HG03066 (cell line): ENCODE measurements around the gene LPAR2.
"Not testable (repeated sequence)": the region's sequence is repeated elsewhere in the genome, so short reads cannot be mapped to it uniquely, and the experiment has no call there.

ENCODE experiments used
- ATAC-seq: cut with Tn5 transposase; IDR thresholded peaks from one replicate; pipeline ENCODE4 v1.9.1; 2021; ENCODE audit warnings: low read depth; ENCODE audit not compliant: unreplicated experiment

The LPAR2 gene

DNA sequence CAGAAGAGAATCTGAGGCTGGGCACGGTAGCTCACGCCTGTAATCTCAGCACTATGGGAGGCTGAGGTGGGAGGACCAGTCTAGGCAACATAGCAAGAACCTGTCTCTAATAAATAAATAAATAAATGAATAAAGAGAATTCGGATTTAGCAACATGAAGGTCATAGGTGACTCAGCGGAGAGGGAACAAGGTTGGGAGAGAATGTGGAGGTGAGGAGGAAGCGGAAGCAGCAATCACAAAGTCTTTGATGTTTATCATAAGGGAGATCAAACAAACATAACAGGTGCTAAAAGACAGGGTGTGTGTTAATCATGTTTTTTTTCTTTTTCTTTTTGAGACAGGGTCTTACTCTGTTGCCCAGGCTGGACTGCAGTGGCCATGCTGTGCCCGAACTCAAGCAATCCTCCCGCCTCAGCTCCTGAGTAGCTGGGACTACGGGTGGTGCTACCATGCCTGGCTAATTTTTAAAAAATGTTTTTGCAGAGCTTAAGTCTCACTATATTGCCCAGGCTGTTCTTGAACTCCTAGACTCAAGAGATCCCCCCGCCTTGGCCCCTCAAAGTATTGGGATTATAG, 25.8 kb downstream of the LPAR2 start:
- ATAC-seq: no peak

DNA sequence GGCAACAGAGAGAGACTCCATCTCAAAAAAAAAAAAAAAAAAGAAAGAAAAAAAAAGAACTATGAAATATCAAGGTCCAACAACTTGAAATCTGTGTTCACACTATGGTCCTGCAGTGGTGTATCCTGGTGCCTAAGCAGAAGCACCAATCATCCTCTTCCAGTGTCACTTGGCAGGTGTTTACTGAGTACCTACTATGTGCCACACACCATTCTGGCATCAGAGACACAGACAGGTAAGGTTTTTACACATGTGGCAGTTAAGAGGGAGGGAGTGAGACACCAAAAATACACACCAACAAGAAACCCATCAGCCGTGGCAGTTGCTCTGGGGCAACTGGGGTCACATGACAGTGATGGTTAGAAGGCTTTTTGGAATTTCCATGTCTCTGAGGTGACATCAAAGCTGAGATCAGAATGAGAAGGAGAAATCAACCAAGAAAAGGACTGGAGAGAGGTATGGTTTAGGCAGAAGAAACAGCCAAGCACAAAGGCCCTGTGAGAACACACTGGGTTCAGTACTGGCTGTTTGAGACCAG, 27.2 kb downstream of the LPAR2 start:
- ATAC-seq: no peak

DNA sequence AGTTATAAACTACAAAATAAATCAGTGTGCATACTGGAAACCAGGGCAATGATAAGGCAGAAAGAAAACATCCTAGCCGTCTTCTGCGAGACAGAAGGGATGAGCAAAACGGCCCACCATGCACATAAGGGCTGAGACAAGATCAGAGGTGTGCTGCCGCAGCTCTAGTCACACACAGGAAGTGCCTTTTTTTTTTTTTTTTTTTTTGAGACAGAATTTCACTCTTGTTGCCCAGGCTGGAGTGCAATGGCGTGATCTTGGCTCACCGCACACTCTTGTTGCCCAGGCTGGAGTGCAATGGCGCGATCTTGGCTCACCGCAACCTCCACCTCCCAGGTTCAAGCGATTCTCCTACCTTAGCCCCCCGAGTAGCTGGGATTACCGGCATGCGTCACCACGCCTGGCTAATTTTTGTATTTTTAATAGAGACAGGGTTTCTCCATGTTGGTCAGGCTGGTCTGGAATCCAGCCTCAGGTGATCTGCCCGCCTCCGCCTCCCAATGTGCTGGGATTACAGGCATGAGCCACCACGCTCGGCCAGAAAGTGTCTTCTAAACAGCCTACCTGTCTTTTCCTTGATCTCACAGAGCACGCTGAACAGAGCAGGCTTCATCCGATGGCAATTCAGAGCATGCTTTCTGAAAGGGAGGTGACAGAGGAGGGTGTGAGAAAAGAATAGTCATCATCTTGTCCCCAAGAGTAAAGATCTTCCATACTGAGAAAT, 29.1 kb downstream of the LPAR2 start:
- not testable (repeated sequence) for ATAC-seq

DNA sequence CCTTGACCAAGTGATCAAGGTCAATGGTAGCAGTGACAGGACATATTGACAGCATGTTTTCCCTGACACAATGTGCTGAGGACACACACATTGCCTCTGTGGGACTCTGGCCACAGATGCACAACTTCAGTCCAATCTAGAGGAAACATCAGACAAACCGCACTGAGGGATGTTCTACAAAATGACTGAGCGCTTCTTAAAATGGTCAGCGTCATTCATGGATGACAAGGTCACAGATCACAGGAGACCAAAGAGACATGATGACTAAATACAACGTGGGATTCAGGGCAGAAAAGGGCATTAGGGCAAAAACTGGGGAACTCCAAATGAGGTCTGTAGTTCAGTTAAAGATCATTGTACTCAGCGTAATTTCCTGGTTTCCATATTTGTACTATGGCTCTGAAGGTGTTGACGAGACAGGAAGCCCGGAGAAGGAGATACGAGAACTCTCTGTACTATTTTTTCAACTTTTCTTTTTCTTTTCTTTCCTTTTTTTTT, 30.2 kb downstream of the LPAR2 start:
- peak; percentile 67 for ATAC-seq

DNA sequence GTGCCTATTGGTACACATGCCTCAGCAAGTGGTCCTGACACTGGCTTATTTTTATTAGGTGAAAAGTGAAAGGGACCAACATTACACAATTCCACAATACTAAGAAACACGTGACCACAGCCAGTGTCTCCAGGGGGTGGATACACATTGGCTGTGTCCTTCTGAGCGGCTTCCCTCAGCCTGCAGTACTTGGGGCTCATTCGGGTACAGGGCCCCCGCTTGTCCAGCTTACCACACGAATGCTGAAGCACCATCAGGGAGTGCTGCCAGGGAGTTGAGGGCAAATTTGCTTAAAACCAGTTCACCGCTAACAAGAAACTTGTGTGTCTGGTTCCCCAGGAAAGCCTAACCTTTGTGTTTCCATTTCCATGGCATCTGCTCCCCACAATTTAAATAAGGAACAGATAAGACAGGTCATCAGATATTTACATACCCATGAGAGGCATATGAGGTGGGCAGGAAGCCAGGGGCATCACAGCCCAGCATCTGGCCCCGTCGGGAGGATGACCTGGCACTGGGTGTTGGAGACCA, 32.8 kb downstream of the LPAR2 start:
- no peak for ATAC-seq

DNA sequence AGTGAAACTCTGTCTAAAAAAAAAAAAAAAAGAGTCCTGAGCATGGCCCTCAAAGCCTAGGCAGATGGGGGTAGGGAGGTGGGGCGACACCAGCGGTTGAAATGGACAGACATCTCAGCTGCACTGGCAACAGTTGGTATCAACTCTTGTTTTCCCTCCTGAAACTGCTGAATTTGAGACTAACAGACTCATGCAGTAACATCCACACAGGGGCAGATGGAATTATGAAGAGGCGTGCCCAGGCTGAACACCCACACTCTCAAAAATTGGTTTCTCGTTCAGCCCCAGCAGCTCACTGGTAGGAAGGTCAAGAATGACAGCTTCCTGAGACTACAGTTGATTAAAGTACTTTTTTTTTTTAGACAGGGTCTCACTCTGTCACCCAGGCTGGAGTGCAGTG, 33.6 kb downstream of the LPAR2 start:
- ATAC-seq: no peak

DNA sequence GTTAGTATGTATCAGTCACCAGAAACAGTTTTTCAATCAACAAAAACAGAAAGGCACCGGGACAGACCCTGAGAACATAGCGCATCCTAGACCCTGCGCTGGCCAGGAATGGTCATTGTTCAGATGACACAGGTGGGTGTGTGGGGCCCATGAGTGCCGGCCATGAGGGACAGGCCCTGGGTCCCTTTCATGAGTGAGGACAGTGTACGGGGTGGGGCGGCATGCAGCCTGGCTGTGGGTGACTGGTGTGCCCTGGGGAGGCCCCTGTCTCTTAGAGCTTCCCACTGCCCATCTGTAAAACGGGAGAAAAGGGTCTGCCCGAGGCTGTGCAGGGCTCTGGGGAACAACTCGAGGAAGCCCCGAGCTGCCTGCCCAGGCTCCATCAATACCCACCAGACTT, 35.3 kb downstream of the LPAR2 start:
- no peak for ATAC-seq

DNA sequence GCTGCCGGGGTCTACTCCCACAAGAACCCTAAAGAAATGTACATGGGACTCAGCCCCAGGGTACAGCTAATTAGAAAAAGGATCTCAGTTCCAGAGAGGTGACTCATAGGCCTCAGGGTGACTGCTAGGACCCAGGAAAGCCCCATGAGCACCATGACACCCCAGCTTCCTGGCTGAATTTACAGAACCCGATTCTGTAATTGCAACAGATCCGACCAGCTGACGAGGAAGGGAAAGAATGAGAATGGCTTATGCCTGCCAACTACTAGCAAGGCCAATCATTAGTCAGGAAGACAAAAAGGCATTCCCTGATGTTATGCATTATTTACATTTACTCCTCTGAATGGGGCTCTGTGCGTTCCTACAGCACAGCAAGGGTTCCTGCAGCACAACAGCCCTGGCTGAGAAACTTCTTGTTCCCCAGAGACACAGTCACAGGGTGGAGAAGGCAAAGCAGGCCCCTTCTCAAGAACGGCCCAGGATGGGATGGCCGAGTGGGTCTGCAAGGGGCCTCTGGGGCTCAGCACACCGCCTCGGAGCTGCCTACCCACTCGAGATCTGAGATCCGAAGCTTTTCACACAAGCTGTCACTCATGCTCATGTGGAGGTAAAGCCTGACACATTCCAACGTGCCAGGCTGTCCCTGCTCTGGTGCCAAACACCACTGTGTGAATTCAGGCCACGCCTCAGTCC, 36.7 kb downstream of the LPAR2 start:
- ATAC-seq: no peak

DNA sequence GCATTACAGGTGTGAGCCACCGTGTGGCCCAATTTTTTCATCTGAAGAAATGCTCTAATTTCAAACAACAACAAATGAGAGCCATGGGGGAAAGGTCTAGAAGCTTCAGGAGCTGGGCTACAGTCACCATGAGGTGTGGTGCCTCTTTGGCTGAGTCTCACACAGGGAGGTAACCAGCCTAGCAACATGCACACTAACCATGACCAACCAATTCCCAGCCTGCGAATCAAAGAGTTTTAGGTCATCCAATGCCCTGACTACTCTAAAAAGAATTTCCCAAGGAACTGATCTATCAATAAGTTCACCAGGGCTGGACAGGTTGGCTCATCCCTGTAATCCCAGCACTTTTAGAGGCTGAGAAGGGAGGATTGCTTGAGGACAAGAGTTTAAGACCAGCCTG, 39.5 kb downstream of the LPAR2 start:
- ATAC-seq: no peak

DNA sequence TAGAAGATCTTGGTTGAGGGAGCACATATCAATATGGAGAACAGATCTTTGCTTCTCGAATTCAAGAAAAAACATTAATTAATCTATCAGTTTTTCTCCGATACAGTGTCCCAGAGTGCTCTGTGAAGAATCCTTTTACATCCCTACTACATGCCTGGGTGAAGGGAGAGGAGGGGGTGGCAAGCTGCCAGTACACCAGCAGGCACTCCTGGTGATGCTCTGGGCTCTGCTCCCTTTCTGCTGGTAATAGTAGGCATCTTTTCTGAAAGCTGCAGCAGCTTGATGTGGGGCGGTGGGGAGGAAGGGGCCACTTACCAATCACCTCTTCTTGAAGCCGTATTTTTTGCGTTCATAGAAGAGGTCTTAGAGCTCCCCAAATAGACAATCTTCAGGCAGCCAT, 40.2 kb downstream of the LPAR2 start:
- ATAC-seq: no peak

DNA sequence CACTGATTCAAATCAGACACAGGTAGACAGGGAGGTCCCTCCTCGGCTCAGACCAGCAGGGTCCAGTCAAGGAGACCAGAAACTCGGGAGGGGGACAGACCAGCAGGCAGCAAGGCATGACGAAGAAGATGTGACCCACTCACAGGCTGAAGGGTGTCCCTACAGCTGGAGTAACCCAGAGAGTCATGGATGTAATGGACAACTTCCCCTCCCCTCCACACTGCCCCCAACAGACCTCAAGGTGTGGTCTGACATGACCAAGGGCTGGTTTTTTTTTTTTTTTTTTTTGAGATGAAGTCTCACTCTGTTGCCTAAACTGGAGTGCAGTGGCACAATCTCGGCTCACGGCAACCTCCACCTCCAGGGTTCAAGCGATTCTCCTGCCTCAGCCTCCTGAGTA, 43.7 kb downstream of the LPAR2 start:
- no peak for ATAC-seq

DNA sequence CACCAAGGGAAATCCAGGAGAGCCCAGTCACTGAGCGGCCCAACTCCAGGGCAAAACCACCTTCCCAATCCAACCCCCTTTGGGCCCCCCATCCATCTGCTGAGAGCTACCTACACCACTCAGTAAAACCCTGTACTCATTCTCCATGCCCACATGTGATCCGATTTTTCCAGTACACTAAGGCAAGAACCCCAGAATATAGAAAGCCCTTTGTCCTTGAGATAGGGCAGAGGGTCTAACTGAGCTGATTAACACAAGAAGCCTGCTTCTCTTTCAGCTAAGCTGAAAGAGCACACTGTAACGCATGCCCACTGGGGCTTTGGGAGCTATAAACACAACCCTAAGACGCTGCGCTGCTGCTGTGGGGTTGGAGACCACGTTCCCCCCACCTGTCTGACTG, 45.5 kb downstream of the LPAR2 start:
- no peak for ATAC-seq

DNA sequence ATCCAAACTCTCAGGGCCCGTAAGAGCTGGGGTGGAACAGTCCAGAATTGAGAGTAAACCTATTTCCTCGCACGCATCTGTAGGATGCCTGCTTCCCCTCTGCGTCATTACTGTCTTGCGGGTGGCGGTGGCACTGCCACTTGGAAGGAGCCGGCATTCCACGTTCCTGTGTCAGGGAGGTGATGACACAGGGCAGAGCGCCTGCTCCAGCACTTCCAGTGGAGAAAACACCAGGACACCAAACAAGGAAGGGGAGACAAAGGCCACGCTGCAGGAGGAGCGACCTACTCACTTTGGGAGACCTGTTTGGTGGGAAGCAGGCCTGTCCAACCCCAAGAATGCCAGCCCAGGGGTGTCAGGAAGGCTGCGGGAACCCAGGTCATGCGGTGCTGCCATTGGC, 46.6 kb downstream of the LPAR2 start:
- no peak for ATAC-seq

DNA sequence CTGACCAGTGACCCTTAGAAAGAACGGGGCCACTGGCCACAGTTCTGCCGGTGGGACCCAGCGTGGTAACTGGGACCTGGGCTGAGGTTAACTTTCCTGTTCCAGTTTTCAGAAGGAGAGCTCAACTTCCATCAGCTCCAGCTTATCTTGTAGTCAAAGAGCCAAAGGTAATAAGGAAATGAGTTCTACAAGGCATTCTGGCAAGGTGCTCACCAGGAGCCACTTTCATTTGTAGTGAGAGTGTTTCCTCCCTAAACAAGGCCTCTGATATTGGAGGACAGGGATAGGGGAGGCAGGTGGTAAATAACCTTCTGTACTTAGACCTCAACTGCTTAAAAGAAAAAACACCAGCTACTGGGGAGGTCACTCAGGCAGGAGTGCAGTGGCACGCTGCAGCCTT, 47.6 kb downstream of the LPAR2 start:
- ATAC-seq: no peak

DNA sequence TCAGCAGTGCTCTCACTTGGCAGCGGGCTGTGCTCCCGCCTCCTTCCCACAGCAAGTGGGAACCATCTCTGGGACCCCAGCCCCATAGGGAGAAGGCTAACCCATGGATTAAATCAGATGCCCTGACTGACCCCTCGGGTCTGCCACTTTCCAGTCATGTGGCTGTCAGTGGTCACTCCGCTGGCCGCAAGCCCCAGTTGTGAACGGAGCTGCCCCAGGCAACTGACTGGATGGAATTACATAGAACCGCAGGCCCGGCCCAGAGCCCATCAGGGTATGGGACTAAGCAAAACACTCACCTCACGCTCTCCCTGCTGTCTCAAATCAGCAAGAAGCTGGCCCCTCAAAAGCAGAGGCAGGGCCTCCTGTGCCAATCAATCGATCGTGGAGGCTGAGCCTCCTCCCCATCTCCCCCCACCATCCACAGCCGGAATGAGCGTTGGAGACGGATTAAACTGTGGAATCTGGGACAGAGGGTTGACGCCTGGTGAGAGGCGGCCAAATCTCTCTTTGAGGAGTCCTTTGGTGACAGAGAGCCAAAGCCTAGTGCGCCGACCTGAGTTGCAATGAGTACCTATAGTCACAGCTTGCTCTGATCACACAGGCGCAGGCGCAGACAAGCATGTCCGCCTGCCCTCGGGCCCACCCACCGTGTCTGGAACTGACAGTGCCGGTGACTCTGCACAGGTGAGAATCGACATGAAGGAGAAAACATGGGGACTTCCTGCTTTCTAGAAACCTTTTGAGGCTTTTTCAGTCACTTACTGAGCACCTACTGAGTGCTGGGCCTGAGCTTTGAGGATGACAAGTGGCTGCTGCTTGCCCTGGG, 48.3 kb downstream of the LPAR2 start:
- ATAC-seq: no peak

DNA sequence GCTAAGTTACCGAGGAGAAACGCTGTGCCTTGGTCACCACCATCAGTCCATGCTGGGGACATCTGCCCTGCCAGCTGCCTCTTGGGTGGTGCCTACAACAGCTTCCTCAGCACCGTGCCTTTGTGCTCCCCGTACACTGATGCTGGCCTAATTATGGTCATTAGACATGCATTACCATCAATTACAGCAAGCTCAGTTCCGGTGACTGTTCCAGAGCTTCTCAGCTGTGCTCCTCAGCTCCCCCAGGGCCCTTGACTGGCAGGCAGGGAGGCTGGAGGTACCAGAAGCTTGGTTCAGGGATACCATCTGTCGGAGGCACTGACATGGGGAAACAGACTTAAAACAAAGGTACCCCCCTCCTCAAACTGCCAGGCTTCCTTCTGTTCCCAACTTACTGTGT, 49.8 kb downstream of the LPAR2 start:
- no peak for ATAC-seq

DNA sequence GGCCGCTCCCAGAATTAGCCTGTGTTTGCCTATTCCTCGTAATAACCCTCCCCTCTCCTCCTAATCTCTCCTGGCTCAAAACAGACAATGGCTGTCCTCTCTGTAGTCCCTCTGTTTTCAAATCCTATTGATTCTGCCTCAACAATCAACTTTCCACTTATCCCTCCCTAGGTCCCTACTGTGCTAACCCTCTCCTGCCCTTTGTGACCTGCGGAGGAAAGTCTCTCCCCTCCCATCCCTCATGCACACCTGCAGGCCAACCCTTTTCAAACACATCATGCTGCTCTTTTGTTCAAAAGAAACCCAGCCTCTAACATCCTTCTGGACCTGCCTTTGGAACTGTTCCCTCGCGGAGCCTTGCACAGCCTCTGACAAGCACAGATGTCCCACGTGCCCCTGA, 52.6 kb downstream of the LPAR2 start:
- no peak for ATAC-seq
